GOT3 (cell line): Measurements from ENCODE around the gene MTUS2.

Experiments used
- DNase-seq: peaks from one replicate; lab custom pipeline; 2025; ENCODE audit warnings: mixed read lengths; lab: John Stamatoyannopoulos, UW

The MTUS2 gene

DNA sequence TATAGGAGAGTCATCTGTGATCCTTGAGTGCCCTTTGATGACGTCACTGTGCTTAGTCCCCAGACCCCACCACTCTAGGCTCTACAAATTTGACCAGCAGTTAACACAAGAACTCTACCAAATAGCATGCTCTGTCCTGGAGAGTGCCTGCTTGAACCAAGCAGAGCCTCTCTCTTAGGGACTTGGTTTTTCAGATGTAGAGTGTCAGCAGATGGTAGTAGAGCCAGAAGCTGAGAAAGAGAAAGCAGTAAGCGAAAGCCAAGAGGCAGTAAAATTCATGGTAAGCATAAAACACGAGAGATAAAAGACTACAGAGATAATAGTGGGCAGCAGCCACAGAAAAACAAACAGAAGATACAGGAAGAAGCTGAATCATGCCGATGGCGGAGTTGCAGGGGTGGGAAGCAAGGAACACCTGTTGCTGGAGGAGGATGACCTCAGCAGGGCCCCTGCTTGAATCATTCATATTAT lies 582.1 kb downstream of the MTUS2 start:
- no peak for DNase-seq

DNA sequence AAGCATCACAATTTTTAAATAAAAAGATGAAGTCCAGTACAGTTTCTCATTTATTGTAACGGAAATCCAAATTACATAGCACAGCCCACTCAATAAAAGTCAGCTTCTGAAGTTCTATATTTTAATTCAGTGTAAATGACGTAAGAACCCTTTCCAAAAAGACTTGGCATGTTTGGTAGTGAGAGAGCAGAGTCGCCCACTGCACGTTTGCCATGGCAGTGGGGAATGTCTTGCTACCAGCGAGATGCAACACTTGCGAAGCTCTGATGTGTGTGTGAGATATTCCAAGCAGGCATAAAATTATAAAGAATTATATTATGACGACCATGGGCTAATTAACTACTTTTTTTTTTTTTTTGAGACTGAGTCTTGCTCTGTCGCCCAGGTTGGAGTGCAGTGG lies 585.3 kb downstream of the MTUS2 start:
- no peak for DNase-seq

DNA sequence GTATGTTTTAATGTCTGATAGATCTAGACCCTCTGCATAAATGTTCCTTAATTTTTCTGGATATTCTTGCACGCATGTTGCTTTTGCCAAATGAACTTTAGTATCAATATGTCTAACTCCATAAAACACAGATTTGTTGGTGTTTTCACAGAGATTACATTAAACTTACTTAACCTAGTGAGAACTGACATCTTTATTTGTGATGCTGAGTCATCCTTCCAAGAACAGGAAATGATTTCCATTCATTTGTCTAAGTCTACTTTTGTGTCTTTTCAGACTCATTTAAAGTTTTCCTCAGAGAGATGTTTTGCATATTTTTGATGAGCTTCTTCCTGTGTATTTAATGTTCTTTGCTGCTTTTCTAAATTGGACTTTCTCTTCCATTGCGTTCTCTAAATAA lies 591.3 kb downstream of the MTUS2 start:
- no peak for DNase-seq

DNA sequence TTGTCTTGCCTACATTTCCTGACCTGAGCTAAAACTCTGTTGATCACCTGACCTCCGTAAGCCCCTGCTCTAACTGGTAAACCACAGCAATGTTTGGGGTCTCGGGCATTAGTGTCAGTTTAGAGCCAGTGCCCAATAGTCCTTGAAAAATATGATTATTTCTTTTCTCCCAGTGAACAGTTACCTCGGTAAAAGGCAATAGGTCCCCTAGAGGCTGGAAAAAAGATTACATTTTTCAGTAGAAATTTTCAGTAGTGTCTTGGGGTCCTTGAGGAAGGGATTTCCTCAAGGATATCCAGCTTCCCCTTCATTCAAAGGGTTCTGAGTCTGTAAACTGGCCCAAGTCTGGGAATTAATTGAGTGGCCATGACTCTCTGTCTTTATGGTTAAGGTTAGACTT lies 597.9 kb downstream of the MTUS2 start:
- no peak for DNase-seq

DNA sequence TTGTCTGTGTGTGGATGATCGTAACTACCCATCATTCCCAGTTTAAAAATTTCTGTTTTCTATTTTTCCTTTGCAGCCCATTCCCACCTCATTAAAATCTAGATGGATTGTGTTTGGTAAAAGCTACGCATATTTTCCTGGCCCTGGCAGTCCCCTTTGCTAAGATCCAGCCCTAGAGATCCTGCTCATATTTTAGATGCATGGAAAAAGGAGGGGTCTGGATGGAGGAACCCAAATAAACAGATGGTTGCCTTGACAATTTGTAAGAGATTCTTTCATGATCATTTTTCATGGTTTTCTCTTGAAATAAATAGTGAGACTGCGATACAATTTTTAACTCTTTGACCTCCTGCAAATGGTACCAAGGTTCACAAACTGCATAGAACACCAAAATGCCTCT lies 601.0 kb downstream of the MTUS2 start:
- no peak for DNase-seq

DNA sequence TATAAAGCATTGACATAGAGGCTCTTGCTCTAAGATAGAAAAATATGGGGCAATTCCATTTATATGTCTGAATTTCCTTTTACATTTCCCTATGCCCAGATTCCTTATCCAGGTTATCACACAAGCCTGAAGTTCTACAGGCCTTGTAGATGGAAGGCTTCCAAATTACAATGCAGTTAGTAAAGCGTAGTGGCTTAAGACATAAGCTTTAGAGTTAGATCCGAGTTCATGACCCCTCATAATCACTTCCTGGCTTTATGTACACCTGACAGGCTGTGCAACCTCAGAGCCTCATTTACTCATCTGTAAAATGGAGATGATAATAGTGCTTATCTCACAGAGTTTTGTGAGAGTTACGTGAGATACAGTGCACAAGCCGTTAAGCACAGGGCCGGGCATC lies 601.9 kb downstream of the MTUS2 start:
- DNase-seq, result no peak

DNA sequence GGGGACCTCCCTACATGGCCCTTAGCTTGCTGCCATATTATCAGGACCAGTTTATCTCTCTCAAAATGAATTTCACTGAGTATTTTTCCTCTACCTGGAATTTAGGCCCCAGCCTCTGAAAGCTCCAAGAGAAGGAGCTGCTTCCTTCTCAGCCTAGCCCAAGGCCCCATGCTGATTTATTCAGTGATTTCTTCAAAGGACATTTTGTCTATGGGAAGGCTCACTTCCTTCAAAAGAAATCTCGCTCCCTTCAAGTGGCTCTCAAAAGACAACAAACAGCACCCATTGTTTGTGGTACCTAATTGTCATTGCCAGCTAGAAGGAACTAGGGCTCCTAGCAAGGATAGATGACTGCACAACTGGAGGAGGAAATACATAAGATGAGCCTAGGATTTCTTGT lies 602.9 kb downstream of the MTUS2 start:
- DNase-seq, result no peak

DNA sequence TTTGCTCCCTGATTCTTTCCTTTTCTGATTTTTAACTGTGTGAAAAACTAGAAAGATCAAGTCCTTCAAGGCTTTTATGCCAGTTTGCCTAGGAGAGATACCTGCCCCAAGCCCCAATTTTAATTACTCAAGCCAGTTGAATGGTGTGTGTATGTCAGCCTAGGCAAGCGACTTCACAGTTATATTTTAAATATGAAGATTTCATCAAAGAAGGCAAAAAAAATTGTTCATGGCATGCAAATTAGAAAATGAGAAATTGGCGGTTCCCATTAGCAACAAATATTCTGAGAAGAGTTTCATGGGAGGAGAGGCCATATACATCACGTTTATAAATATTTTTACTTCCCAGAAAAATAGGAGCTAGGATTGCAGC lies 607.8 kb downstream of the MTUS2 start:
- DNase-seq, result no peak

DNA sequence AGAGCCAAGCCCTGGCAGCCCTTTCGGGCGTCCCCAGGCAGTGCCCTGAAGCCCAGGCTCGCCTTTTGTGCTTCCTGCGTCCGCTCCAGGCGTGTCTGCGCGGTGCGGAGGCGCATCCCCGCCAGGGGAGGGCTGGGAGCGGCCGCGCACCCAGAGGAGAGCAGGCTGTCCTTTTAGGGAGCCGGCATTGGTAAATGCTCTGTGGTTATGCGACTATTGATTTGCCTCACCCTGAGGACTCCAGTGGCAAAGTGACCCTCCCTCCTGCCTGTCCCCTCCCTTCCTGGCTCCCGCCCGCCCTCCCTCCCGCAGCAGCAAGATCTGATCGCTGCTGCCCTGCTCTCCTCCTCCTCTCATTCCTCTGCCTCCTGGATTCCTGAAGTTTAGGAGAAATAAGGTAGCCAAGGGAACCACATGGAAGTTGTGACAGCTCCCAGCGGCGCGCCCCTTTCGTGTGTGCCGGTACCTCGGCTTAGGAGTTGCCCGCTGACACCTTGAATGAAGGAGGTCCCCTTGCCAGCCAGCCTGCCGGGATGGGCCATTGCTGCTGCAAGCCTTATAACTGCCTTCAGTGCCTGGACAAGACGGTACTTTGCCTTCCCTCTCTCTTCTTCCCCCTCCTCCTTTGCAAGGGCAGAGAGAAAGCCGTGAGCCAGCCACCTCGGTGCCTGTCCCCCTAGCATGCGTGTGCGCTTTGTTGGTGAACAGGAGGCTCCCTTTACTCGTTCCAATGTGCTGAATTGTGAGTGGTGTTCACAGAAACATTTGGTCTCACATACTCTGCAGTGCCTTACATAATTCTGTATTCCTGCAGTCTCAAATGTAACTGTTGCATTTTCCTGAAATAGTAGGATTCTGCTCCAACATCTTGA lies 608.4 kb downstream of the MTUS2 start:
- no peak for DNase-seq

DNA sequence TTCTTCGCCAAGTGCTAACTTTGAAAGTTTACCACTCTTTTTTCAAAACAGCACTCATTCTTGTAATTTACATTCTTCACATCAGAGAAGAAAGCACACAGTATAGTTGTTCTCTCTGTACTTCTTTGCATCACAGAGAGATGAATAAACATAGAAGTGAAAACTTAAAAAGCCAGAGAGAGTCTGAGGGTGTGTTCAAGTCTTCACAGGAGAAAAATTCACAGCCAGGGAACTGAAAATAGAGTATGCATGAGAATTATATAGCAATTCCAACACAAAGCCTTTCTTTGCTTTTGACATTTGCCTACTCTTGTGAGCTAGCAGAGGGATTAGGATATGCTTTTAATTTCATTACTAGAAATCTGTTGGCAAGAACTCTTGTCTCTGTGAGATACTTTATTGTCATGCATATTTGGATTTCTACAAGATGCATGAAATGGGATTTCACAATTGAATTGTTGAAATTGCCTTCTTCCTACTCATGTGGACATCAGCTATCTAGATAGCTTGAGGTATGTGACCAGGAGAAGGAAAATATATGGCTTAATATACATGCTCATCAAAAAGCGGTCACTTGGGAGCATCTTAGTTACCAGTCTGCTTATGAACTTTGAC lies 609.3 kb downstream of the MTUS2 start:
- no peak for DNase-seq

DNA sequence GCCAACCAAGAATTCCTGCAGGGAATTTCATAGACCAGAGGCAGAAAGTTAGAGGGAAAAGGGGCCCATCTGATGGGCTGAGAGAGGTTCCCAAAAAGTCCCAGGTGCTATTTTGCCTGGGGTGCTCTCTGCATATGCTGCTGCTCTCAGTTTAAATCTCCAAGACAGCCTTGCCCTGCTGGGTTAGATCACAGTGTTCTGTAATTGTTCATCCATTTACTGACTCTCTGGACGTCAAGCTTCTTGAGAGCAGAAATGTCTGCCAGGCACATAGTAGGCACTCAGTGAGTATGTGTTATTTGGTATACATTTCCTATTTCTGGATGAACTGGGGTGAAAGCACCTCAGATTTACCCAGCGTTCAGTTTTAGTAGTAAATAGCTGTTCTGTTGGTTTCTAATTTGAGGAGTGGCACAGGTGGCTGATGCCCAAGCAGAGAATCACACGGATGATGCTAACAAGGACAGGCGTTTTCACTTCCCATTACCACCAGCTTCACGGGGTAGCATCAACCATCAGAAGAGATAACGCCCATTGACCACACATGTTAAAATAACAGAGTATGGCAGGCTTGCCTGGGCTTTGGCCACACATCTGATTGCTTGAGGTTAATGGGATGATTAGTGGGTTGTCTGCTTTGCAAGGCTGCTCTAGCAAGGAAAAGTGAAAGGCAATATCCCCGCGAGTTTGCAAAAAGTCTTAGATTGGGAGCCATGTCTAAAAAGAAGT lies 614.2 kb downstream of the MTUS2 start:
- DNase-seq, result no peak

DNA sequence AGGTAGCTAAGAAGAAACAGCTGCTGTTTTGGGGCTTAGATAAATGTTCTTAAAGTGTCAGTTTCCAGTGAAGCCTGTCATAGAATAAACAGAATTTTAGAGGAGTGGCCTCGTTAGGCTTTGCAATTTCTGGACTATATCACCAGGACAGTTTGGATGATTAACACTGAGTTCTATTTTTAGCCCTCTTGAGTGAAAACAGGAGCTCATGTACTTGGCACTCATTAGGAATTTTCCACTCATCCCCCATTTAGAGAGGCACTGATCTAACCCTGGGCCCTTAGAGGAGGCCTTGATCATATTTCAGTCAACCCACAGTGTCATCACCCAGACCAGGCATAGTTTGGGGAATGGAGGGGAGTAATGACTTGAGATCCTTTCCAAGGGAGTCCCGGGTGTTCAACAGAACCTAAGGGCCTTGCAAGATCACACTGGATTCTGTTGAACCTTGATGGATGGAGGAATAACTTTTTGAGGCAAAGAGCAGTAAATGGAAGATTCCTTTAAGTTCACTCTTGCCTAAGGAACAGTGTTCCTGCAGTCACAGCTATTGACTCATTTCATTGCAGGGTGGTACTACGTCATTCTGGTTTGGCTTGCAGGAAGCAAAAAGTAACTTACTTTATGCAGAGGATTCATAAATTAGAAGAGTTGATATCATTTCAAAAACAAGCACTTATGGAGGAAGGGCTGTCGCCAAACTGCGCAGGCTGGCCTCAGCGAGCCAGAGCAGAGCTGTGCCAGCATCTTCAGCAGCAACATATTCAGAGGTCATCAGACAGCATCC lies 615.2 kb downstream of the MTUS2 start:
- no peak for DNase-seq

DNA sequence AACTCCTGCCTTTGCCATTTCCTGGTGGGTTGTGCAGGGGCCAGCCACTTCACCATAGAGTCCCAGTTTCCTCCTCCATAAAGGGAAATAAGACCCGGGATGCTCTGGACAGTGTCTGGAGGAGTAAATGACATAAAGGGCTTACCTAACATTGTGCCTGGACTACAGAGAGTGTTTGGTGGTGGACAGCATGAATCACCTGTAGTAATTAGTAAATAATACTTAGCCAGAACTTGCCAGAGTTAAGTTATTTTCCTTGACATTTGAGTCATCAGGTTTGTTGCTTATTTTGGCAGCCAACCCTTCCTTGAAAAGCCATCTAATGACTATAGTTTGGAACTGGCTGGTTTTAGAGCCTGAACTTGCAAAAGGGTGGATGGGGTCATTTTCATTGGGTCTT lies 616.2 kb downstream of the MTUS2 start:
- DNase-seq, result no peak

DNA sequence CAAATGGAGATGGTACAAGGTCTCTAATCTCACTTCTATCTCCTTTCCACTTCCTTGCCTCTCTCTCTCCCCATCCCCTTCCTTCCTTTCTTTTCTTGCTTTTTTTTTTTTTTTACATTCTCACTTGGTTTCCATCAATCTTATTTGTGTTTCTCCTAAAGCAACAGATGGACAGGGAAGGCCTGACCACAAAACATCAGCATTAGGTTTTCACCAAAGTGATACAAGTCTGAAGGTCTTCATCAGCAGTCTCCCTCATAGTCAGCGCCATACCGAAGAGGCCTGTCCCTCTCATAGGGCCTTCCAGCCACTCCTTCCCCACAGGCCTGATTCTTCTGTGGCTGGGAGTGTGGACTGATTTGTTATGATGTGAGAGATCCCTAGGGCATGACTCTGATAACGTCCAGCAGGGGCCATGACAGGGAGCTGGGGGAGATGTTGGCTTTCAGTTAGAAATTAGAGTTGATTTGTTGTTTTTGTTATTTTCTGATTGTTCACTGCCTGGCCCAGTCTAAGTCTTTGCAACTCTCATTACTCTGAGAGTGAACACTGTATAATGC lies 616.7 kb downstream of the MTUS2 start:
- no peak for DNase-seq

DNA sequence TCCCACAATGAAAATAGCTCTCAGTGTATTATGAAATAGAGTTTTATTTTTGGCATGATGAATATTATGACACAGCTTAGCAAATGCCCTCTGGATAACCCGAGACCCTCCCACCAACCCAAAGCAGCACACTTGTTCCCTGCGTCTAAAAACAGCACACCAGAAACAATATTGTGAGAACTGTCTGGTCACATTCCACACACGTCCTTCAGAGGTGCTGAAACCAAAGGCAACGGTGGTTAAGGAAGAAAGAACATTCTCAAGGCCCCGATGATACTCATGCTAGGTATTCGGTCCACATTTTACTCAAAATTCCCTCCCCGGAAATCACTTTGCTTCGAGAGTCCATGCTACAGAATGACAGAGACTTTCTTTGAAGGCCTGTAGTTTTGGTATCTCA lies 618.6 kb downstream of the MTUS2 start:
- no peak for DNase-seq

DNA sequence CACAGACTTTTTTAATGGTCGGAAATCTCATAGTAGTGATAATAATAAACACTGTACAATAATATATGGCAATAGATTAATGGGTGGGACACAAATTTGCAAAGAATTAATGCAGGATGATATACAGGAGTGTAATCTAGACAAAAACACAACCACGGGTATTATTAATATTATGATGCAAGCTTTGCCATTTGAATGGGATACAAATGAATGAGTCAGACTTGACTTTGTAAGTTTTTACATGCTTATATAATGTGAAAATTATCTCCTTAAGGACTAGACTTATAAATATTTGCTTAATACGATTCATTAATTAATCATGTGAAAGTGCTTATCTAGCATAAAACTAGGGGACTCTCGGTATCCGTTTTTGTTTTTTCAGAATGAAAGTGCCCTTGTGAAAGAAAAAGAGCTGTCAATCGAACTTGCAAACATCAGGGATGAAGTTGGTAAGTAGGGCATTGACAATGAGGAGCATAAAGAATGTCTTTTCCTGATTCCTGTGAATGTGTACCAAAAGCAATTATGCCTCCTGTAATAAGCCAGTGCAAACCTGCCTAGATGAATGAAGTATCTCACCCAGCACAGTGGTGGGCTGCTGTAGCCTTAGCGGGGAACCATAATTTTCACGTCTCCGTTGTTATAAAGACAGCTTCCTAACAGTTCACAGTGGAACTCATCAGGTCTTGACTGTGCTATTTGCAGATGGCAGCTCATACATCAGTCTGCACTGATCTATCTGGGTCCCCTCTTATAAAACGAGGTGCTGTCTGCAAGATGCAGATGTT lies 619.7 kb downstream of the MTUS2 start:
- DNase-seq, result no peak

DNA sequence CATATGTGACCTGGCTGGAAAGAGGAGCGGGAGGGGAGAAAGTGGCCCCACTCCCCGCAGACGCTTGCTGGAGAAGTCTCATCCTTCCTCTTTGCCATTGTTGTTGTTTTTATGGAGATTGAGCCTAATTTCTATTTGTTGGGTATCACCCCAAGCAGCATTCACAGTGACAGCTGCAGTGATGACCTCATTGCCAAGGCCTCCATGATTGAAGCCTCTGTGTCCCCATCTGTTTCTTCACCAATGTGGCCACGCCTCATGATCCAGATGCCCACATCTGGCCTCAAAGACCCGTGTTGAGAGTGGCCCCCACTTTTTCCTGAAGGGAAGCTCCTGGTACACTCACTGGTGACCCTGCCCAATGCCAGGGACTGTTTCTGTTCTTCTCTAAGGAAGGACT lies 621.2 kb downstream of the MTUS2 start:
- no peak for DNase-seq

DNA sequence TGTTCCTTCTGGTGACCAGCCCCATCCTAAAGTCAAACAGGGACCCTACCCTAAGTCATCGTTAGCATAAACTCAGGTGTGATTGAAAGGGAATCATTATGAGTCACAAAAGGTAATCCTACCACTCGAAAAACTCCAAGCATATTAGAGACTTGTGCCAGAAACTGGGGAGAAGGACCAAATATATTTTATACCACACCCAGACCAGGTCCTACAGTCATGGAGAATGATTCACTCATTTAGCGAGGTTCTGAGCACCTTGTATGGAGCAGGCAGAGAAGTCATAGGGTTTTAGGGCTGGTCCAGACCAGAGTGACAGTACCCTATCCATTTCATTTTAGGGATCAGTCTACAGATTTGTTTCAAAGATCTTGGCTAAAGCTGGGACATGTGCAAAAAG lies 625.9 kb downstream of the MTUS2 start:
- DNase-seq, result no peak

DNA sequence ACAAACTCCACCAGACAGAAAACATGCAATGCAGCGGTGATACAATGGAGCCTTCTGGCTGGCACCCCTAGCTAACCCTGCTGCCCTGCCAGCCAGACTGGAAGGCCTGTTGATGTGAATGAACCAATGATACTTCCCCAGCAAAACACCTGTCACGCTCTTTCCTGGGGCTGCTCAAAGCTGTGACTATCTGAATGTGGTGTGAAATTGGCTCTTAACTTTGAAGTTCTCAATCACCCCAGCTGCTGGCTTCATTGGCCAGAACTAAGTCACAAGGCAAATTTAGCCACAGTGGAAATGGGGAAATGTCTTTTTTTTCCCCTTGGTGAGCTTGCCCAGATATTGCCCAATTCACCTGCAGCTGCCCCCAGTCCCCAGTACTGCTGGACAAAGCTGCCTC lies 628.0 kb downstream of the MTUS2 start:
- no peak for DNase-seq

DNA sequence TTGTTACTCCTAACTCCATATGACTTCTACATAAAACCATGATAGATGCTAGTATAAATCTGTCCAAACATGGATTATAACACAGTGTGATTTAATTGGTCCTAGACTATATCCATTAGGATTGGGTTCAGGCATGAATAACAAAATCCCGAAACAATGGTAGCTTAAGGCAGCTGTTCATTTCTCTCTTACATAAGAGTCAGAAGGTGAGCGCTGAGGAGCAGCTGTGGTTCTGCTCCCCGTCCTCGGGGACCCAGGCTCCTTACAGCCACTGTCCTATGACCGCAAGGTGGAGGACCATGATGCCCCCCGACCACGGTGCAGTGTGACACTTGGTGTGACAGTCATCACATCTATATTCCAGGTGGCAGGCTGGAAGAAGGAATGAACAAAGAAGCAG lies 629.6 kb downstream of the MTUS2 start:
- no peak for DNase-seq

DNA sequence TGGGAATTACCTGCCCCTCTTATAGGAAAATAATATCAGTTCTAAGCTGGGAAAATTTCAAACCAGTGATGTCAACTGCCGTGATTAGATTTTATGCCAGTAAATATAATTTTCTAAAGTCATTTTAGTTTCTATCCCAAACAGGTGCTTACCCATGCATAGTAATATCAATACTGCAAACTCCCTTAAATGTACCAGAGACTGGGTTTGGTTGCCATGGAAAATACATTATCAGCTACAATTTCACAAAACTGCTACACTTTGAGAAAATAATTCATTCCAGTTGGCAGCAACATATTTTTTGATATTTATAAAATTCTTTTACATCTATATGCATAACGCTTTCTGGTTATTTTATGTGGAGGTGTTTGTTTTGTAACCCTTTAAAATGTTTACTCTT lies 631.8 kb downstream of the MTUS2 start:
- no peak for DNase-seq
